ENCODE measurements around the gene IL22RA2.
"Not testable (repeated sequence)": the region's sequence is repeated elsewhere in the genome, so short reads cannot be mapped to it uniquely, and the experiment has no call there.

The IL22RA2 gene

GRCh38 chr6:137126875-137127485, 46.5 kb downstream of the IL22RA2 start:
- DNase-seq (ENCODE audit: low read depth in 2 of 3, low spot score in 1 of 3), result no peak

- no peak for DNase-seq (ENCODE audit: low read depth in 2 of 3, low spot score in 1 of 3)
These were observed 50.4 kb downstream of the IL22RA2 start for GRCh38 chr6:137123078-137123477.

DNA sequence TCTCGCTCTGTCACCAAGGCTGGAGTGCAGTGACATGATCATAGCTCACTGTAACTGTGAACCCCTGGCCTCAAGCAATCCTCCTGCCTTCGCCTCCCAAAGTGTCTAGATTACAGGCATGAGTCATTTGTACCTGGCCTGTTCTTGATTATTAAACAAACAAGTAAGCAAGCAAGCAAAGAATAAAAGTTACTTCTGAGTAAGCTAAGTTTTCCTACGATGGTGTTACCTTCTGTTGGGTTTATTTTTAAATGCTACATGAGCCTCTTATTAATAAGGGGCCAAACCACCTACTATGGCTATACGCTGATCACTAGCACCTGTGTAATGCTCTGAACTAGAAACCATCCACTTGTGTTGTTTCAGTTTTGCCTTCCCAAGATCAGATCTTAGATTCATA, 50.8 kb downstream of the IL22RA2 start:
- no peak for DNase-seq (ENCODE audit: low read depth in 2 of 3, low spot score in 1 of 3)

GRCh38 chr6:137121401-137121997, 51.9 kb downstream of the IL22RA2 start:
- DNase-seq (ENCODE audit: low read depth in 2 of 3, low spot score in 1 of 3), result no peak

DNA sequence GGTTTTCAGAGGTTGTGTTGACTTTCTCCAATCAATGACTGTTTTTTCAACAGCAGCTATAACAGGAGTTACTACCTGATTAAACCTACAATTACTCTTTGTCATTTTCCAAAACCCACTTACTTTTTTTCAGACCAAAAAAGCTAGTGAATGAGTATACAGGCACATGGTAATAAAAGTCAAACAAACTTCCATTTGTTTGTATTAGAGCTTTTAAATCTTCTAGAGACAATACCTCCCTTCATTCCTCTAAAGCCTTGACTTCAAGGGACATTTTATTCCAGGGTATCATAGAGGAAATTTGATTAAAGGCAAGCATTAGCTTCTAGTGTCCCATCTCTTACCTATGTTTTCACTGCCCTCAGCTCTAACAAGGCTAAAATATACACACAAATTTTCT, 52.7 kb downstream of the IL22RA2 start:
- DNase-seq (ENCODE audit: low read depth in 2 of 3, low spot score in 1 of 3), result no peak

DNA sequence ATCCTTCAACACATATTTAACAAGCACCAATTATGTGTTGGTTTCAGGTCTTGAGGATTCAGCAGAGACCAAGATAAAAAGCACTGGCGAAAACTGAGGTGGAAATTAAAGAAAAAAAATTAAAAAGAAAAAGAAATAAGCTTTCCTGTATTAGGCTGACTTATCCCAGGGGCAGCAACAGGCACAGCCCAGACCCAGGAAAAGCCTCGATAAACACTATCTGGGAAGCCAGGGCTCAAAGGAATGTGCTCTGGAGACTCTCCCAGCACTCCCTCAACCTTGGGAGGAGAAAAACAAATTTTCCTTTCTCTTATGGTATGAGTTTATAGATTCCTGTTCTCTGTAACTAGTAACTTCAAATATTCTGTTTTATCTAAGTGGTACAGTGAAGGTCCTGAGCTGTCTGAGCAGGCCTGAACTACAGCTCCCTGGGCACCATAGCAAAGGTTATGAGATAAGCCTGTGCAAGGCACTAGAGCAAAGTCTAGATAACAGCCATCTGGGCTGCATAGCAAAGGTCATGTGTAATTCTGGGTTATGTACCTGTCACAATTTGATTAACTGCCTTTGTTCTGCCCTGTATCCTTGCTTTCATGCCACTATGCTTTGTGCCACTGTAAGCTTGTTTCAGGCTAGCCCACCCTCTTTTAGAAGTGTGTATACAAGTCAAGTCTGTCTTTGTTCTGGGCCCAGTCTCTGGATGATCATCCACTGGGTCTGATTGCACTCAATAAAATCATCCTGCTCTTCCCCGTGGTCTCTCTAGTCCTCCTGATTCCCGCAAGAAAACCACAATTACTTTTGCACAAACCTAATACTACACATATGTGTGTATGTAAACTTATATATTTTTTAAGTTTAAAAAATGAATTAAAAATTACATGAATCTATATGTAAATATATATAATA, 54.0 kb downstream of the IL22RA2 start:
- no peak for DNase-seq (ENCODE audit: low read depth in 2 of 3, low spot score in 1 of 3)

- no peak for DNase-seq (ENCODE audit: low read depth in 2 of 3, low spot score in 1 of 3)
These were observed 55.9 kb downstream of the IL22RA2 start for GRCh38 chr6:137117581-137117980.

- no peak for DNase-seq (ENCODE audit: low read depth in 2 of 3, low spot score in 1 of 3)
These were observed 56.6 kb downstream of the IL22RA2 start for GRCh38 chr6:137116807-137117206.

- no peak for DNase-seq (ENCODE audit: low read depth in 2 of 3, low spot score in 1 of 3)
These were observed 57.8 kb downstream of the IL22RA2 start for GRCh38 chr6:137115658-137116057.

DNA sequence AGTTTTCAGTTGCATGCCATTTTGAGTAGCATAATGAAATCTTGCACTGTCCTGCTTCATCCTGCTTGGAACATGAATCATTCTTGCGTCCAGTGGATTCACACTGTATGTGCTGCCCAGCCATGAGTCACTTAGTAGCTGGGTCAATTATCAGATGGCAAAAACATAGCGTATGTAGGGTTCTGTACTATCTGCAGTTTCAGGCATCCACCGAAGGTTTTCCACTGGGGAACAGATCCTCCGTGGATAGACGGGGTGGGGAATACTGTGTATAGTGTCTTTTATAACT, 61.4 kb downstream of the IL22RA2 start:
- no peak for DNase-seq (ENCODE audit: low read depth in 2 of 3, low spot score in 1 of 3)

GRCh38 chr6:137111296-137112066, 62.0 kb downstream of the IL22RA2 start:
- DNase-seq (ENCODE audit: low read depth in 2 of 3, low spot score in 1 of 3), result no peak

DNA sequence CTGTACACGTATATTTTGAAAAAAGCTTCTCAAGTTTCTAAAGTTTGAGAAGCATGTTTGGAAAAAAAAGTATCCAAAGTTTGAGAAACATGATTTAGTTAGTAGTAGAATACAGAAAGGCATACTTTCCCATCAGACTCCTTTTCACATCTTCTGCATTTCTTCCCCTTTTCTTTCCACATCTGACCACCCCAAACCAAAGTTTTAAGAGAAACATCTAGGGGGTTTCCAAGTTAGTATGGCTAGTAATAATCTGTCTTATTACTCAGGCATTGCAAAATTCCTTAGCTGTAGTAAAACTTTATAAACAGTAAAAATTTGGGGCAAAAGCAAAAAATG, 65.7 kb downstream of the IL22RA2 start:
- no peak for DNase-seq (ENCODE audit: low read depth in 2 of 3, low spot score in 1 of 3)

- DNase-seq (ENCODE audit: low read depth in 2 of 3, low spot score in 1 of 3), result not testable (repeated sequence)
These were observed 66.2 kb downstream of the IL22RA2 start for GRCh38 chr6:137107047-137107766.

DNA sequence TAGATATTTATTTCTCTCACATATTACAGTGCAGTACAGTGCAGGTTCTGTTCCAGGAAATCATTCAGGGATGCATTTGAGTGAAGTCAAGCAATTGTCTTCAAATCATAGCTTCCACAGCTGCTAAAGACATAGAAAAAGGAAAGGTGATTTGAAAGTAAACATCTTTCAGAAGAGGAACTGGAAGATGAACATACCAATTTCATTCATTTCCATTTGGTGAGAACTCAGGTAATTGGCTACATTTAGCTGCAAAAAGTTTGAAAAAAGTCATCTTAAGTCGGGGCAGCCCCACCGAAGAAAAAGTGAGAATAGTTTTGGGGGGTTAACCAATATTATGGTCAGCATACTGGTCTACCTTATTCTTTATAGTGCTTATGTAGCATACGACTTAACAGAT, 67.3 kb downstream of the IL22RA2 start:
- no peak for DNase-seq (ENCODE audit: low read depth in 2 of 3, low spot score in 1 of 3)

DNA sequence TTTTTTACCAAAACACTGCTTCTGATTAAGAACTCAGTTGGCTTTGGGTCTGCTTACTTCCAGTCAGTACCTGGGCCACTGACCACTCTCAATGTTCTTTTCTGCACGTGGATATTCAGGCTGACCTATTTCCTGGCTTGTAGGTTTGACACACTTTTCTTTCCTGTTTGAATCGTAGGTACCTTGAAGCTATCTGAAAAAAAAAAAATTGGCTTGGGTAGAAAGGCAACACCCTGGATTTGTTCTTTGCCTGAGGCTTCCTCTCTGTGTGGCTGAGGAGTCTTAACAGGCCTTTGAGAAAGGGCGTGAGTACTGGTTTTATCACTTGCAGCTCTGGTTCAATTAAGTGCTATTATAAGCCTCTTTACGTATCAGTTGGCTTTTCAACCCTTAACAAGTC, 68.1 kb downstream of the IL22RA2 start:
- DNase-seq (ENCODE audit: low read depth in 2 of 3, low spot score in 1 of 3), result no peak

- no peak for DNase-seq (ENCODE audit: low read depth in 2 of 3, low spot score in 1 of 3)
These were observed 68.5 kb downstream of the IL22RA2 start for GRCh38 chr6:137104926-137105325.

DNA sequence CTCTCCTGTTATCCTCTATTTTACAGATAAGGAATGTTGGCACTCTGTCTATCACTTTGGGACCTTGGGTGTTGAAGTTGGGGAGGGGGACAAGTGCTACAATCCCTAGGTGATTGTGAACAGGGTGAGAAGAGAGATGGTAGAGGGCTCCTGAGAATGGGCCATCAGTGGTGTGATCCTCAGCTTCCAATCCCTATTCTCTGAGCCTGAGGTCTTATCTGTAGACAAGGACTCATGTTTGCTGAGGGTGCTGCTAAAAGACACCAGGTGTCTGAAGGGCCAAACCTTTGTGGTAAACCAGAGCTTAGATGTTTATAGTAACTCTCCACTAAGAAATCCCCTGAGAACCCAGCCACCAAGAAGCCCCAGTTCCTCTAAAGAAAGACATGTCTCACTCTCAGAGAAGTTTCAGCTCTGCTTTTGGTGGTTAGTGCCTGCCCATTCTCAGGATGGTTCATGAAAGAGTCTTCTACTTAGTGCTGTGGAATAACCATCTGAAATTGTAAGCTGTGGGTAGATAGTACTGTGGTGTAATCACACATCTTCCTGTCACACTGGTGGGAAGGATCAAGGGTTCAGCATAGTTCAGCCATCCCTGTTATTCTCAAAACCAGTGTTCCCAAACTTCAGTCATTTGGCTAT, 70.5 kb downstream of the IL22RA2 start:
- peak in 2 of 3 donors; percentile 6 to 9 for DNase-seq (ENCODE audit: low read depth in 2 of 3, low spot score in 1 of 3)

DNA sequence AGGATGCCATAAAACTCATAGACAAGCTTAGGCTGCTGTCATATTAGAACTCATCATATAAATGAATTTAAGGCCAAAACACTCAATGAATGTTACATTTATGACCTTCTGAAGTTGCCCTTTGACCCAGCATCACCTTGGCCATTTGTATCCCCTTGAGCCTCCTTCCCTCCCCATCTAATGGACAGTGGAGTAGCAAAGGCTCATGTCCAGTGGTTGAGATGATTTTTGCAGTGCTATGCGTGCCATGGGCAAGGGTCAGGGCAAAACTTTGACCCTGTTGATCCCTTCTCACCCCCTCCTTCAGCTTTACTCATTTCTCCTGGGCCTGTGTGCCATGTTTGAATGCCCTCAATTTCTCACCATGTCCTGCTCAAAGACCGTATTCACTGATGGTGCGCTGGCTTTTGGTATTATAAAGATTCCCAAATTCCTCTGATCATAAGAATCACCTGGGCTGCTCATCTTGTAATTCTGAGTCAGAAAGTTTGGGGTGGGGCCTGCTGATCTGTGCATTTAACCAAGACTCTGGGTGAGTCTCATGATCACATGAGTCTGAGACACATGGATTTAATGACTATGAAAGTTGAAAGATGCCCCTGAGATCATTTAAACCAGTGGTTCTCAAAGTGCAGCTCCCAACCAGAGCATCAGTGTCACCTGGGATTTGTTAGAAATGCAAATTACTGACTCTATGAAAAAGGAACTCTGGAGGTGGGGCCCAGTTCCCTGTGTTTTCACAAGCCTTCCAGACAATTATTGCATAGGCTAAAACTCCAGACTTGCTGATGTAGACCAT, 71.2 kb downstream of the IL22RA2 start:
- DNase-seq (ENCODE audit: low read depth in 2 of 3, low spot score in 1 of 3), result no peak

GRCh38 chr6:137099689-137100403, 73.6 kb downstream of the IL22RA2 start:
- DNase-seq (ENCODE audit: low read depth in 2 of 3, low spot score in 1 of 3), result no peak

All from stimulated activated CD4-positive, alpha-beta T cell treated with anti-CD3 and anti-CD28 coated beads, Interleukin-12 subunit alpha, Interleukin-12 subunit beta, amount 100 ng/mL, for 48 hours (primary cell).